22Rv1 (cell line): Measurements from ENCODE around the gene MYO9B.

Experiments
- ZFX ChIP-seq: fragments of 450-650 bp; IDR thresholded peaks from 2 replicates; pipeline ENCODE4 v1.6.1; 2017; ENCODE audit warnings: antibody characterized with exemption, borderline replicate concordance
- TF ChIP-seq, protein P1 (sequence below): fragments of 450-650 bp; IDR thresholded peaks from 2 replicates; pipeline ENCODE4 v1.5.1; 2017; ENCODE audit warnings: mild to moderate bottlenecking

DNA sequence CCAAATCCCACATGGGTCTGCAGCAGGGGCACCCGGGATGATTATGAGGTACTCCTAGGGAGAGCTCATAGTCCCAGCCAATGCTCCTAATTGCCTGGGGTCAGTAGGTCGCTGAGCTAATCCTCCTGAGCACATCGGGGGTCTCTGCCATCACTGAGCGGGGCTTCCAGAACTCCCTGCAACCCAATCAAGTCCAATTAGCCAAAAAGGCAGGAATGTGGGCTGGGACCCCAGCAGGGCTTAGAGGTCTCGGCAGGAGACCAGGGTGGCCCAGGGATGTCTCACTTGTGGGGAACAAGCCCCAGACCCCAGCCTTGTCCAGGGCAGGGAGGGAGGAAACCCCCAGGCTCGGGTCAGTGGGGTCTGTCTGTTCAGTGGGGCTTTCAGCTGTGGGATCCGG, 31.8 kb upstream of the MYO9B start:
- TF ChIP-seq, protein P1, sequence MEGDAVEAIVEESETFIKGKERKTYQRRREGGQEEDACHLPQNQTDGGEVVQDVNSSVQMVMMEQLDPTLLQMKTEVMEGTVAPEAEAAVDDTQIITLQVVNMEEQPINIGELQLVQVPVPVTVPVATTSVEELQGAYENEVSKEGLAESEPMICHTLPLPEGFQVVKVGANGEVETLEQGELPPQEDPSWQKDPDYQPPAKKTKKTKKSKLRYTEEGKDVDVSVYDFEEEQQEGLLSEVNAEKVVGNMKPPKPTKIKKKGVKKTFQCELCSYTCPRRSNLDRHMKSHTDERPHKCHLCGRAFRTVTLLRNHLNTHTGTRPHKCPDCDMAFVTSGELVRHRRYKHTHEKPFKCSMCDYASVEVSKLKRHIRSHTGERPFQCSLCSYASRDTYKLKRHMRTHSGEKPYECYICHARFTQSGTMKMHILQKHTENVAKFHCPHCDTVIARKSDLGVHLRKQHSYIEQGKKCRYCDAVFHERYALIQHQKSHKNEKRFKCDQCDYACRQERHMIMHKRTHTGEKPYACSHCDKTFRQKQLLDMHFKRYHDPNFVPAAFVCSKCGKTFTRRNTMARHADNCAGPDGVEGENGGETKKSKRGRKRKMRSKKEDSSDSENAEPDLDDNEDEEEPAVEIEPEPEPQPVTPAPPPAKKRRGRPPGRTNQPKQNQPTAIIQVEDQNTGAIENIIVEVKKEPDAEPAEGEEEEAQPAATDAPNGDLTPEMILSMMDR: no peak
- TF ChIP-seq ZFX: no peak
